ENCODE results near the gene RERE. TPM values are rescaled to one million over a fixed set of nuclear protein-coding genes. Genes with fewer than 3 reads are reported as not detected.
A peak's percentile ranks its signal among the peaks of the same experiment; 100 is the strongest.

The RERE gene
- total and polyA plus RNA-seq, 2 donors (not counting 3 experiments of a cell fraction or from before 2014, with no cell fraction given): 14.1 to 113 TPM

- DNase-seq (ENCODE audit: low read depth, low spot score) (no peak), FAIRE-seq (no peak)
- Histone ChIP-seq H3K27ac (ENCODE audit: insufficient read depth, low read depth, low read length) (no peak overlapping the region), H3K36me3 (ENCODE audit: control insufficient read depth in 2 of 2, extremely low read depth in 1 of 2, insufficient read depth in 2 of 2, low read length in 2 of 2) (peaks cover 10 to 71% of the 10 kb centered on the region in 2 experiments), H3K9me1 (replicated peaks; ENCODE audit: control insufficient read depth, extremely low read depth, insufficient read depth, low read length) (no peaks in the 10 kb centered on the region), H3K27me3 (ENCODE audit: control insufficient read depth in 2 of 2, insufficient read depth in 2 of 2, low read length in 2 of 2) (no peaks in the 10 kb centered on the region), H3K79me2 (ENCODE audit: control insufficient read depth, insufficient read depth, low read length) (no peaks in the 10 kb centered on the region), H3K9me3 (replicated peaks; ENCODE audit: control insufficient read depth, insufficient read depth, low read length) (no peaks in the 10 kb centered on the region), H3K4me3 (replicated peaks in 1 of 3; ENCODE audit: insufficient read depth in 1 of 3, low read depth in 1 of 3, low read length in 3 of 3) (no peak overlapping the region), H3K9ac (replicated peaks; ENCODE audit: extremely low read depth, insufficient read depth, low read length) (no peak overlapping the region), H2AFZ (ENCODE audit: low read depth, low read length) (no peak overlapping the region), H4K20me1 (replicated peaks; ENCODE audit: control insufficient read depth, extremely low read depth, insufficient read depth, low read length) (no peaks in the 10 kb centered on the region), H3K4me2 (ENCODE audit: insufficient read depth, low read length) (no peak overlapping the region), H3K4me1 (ENCODE audit: control insufficient read depth, extremely low read depth, insufficient read depth, low read length) (peaks cover 5% of the 10 kb centered on the region)
- ChIA-PET POLR2A (no interaction called here), CTCF (interaction anchor here (0.5 to 1.7 kb wide), 7 partner anchors 10 to 383 kb away, joined by 3 to 4 read pairs (median 3); no protein-coding TSS in a partner anchor)
- intact Hi-C loops (cut with micrococcal nuclease) (no loop called here), dilution Hi-C loops (cut with MboI; ENCODE audit: extremely low pct_ligation_motif_present, low sequenced_read_pairs) (no loop called here)
- TF ChIP-seq POLR2AphosphoS5 (IDR thresholded peaks at IDR 0.05; ENCODE audit: insufficient read depth, low read depth, low read length) (no peak), POLR2A (IDR thresholded peaks at IDR 0.05; ENCODE audit: low read depth, low read length) (no peak), FOS (IDR thresholded peaks at IDR 0.05; ENCODE audit: borderline replicate concordance, insufficient read depth, low read length) (no peak), GATA2 (IDR thresholded peaks at IDR 0.05; ENCODE audit: insufficient read depth, insufficient read length, low read depth, low read length) (no peak), JUN (IDR thresholded peaks at IDR 0.05; ENCODE audit: borderline replicate concordance, insufficient read depth, insufficient read length, low read depth) (no peak), EZH2 (IDR thresholded peaks at IDR 0.05; ENCODE audit: borderline replicate concordance, low read depth, low read length, severe bottlenecking) (no peak), MAX (IDR thresholded peaks at IDR 0.05; ENCODE audit: insufficient read depth, insufficient read length) (no peak), CTCF (IDR thresholded peaks at IDR 0.05; ENCODE audit: extremely low read depth in 1 of 2, insufficient read depth in 1 of 2, low read depth in 1 of 2, low read length in 2 of 2) (no peak), MYC (IDR thresholded peaks at IDR 0.05; ENCODE audit: low read depth, low read length) (no peak)
- BruUV-seq (replicated peaks): TSS peak; percentile 18
Observed at GRCh38 chr1:8358241-8358896, 459.1 kb downstream of the RERE start.
